SU-DHL-6 (cell line): ENCODE results near the gene SLCO2B1.

Experiments used
- H2AFZ ChIP-seq: fragments of 200-600 bp; sonication (generic); 2 replicates; pipeline ENCODE4 v1.6.1; 2014; ENCODE audit warnings: low read depth, mild to moderate bottlenecking, moderate library complexity, mixed read lengths, antibody characterized with exemption, low read length; ENCODE audit not compliant: severe bottlenecking
- H3F3A ChIP-seq: fragments of 200-600 bp; shearing (Covaris generic); 2 replicates; pipeline ENCODE4 v1.6.0; 2016; ENCODE audit warnings: antibody characterized with exemption, mild to moderate bottlenecking; ENCODE audit not compliant: insufficient read depth
- H3K27ac ChIP-seq: fragments of 200-600 bp; sonication (generic); 2 replicates; pipeline ENCODE4 v1.5.1; 2016; ENCODE audit warnings: low read depth, mild to moderate bottlenecking, low read length, moderate library complexity, mixed read lengths
- H3K27me3 ChIP-seq: fragments of 200-600 bp; sonication (generic), shearing (Covaris generic); 2 replicates; pipeline ENCODE4 v1.6.0; 2014; ENCODE audit warnings: mild to moderate bottlenecking, low read length
- H3K36me3 ChIP-seq: fragments of 200-600 bp; sonication (generic); 2 replicates; pipeline ENCODE4 v1.6.1; 2014; ENCODE audit warnings: mild to moderate bottlenecking, low read length, mixed read lengths
- H3K4me2 ChIP-seq: fragments of 300-600, 200-600 bp; shearing (Covaris generic), sonication (generic); 2 replicates; pipeline ENCODE4 v1.6.0; 2014; ENCODE audit warnings: low read length, low read depth, mild to moderate bottlenecking; ENCODE audit not compliant: poor library complexity, severe bottlenecking
- H3K4me3 ChIP-seq: fragments of 200-600 bp; sonication (generic); 2 replicates; pipeline ENCODE4 v1.5.1; 2014; ENCODE audit warnings: antibody characterized with exemption, low read length, mild to moderate bottlenecking, mixed read lengths; ENCODE audit not compliant: insufficient read depth, poor library complexity, severe bottlenecking
- H3K79me2 ChIP-seq: fragments of 200-600 bp; sonication (generic); 2 replicates; pipeline ENCODE4 v1.6.1; 2014; ENCODE audit warnings: mild to moderate bottlenecking, low read length, moderate library complexity; ENCODE audit not compliant: insufficient read depth
- H3K9ac ChIP-seq: fragments of 200-600 bp; sonication (generic); 2 replicates; pipeline ENCODE4 v1.7.0; 2014; ENCODE audit warnings: mild to moderate bottlenecking, low read length
- H3K9me2 ChIP-seq: fragments of 200-600 bp; sonication (generic); replicated peaks from 2 replicates; pipeline ENCODE4 v1.6.1; 2014; ENCODE audit warnings: low read length; ENCODE audit not compliant: insufficient read depth
- H3K9me3 ChIP-seq: fragments of 200-600 bp; sonication (generic); 2 replicates; pipeline ENCODE4 v1.6.1; 2014; ENCODE audit warnings: low read length, mixed read lengths; ENCODE audit not compliant: insufficient read depth
- H4K20me1 ChIP-seq: fragments of 200-600 bp; sonication (generic); 2 replicates; pipeline ENCODE4 v1.6.1; 2014; ENCODE audit warnings: low read depth, mild to moderate bottlenecking, antibody characterized with exemption, low read length, moderate library complexity, mixed read lengths
- EZH2phosphoT487 ChIP-seq: fragments of 200-600 bp; sonication (generic), shearing (Covaris generic); conservative IDR thresholded peaks from 2 replicates; pipeline ENCODE4 v1.6.1; 2018; ENCODE audit warnings: mild to moderate bottlenecking, antibody characterized with exemption, low read length, moderate library complexity, mixed read lengths
- TF ChIP-seq, protein P1 (sequence below): fragments of 200-600 bp; sonication (generic); IDR thresholded peaks from one replicate; pipeline ENCODE4 v1.5.1; 2017; ENCODE audit warnings: antibody characterized with exemption, mild to moderate bottlenecking, low read length, moderate library complexity; ENCODE audit not compliant: insufficient read depth, poor library complexity, severe bottlenecking

SLCO2B1 gene

DNA sequence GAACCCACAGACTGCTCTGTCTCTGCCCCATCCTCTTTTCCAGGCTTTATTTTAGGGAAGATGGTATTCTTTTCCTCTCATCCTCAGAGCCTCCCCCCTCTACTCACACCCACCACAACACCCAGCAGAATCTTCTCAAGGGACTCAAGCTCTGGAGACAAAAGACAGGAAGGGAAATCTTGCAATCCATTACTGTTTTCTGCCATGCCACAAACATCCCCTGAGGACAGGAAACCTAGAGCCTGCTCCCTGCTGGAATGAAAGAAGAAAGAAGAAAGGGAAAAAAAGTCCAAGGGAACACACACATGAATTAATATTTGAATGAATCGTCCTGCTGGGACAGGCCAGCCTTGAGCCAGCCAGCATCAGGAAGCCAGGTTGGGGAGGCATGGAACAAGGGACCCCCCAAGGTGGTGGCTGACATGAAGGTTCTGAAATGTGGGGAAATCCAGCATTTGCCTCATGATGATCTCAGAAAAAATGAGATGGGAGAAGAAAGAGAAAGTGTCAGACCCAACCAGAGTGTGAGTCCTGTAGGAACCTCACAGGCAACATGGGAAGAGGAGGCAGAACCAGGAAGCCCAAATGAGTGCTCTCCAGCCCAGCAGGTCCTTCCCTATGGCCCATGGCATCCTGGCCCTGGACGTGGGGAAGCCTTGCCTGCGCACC is 34.0 kb downstream of the SLCO2B1 start:
- TF ChIP-seq EZH2phosphoT487, result no peak
- TF ChIP-seq, protein P1, sequence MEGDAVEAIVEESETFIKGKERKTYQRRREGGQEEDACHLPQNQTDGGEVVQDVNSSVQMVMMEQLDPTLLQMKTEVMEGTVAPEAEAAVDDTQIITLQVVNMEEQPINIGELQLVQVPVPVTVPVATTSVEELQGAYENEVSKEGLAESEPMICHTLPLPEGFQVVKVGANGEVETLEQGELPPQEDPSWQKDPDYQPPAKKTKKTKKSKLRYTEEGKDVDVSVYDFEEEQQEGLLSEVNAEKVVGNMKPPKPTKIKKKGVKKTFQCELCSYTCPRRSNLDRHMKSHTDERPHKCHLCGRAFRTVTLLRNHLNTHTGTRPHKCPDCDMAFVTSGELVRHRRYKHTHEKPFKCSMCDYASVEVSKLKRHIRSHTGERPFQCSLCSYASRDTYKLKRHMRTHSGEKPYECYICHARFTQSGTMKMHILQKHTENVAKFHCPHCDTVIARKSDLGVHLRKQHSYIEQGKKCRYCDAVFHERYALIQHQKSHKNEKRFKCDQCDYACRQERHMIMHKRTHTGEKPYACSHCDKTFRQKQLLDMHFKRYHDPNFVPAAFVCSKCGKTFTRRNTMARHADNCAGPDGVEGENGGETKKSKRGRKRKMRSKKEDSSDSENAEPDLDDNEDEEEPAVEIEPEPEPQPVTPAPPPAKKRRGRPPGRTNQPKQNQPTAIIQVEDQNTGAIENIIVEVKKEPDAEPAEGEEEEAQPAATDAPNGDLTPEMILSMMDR, result no peak
- H3K4me3 ChIP-seq, result no peak overlapping the region

DNA sequence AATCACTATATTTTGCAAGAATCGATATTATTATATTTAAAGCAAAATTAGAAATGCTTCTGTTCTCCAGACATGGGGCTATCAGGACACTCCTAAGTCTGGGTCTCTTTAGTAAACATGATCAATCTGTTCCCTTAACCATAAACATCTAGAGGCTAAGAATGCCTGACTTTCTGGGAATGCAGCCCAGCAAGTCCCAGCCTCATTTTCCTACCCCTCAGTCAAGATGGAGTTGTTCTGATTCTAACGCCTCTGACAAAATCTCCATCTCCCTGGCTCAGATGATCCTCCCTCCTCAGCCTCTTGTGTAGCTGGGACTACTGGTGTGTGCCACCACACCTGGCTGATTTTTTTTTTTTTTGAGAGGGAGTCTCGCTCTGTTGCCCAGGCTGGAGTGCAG is 35.0 kb downstream of the SLCO2B1 start:
- no peak overlapping the region for H3K27ac ChIP-seq
- H3K36me3 ChIP-seq, result no peaks in the 10 kb centered on the region
- no peaks in the 10 kb centered on the region for H3K9me3 ChIP-seq
- H3K4me2 ChIP-seq, result no peak overlapping the region
- TF ChIP-seq, protein P1, result no peak
- no peak for TF ChIP-seq EZH2phosphoT487
- H3K27me3 ChIP-seq, result no peaks in the 10 kb centered on the region
- H2AFZ ChIP-seq, result no peak overlapping the region
- H3K9me2 ChIP-seq, result no peaks in the 10 kb centered on the region
- H3K9ac ChIP-seq, result no peak overlapping the region
- no peaks in the 10 kb centered on the region for H3F3A ChIP-seq
- no peaks in the 10 kb centered on the region for H4K20me1 ChIP-seq
- H3K79me2 ChIP-seq, result no peaks in the 10 kb centered on the region
- H3K4me3 ChIP-seq, result no peak overlapping the region

More for the DNA sequence above, 34.0 kb downstream of the SLCO2B1 start:
- H3F3A ChIP-seq, result no peaks in the 10 kb centered on the region
- no peak overlapping the region for H3K4me2 ChIP-seq
- H3K9ac ChIP-seq, result no peak overlapping the region
- no peaks in the 10 kb centered on the region for H3K79me2 ChIP-seq
- H3K27ac ChIP-seq, result no peak overlapping the region
- H2AFZ ChIP-seq, result no peak overlapping the region
- H3K9me2 ChIP-seq, result no peaks in the 10 kb centered on the region
- H3K27me3 ChIP-seq, result no peaks in the 10 kb centered on the region
- H4K20me1 ChIP-seq, result no peaks in the 10 kb centered on the region
- no peaks in the 10 kb centered on the region for H3K9me3 ChIP-seq
- no peaks in the 10 kb centered on the region for H3K36me3 ChIP-seq

DNA sequence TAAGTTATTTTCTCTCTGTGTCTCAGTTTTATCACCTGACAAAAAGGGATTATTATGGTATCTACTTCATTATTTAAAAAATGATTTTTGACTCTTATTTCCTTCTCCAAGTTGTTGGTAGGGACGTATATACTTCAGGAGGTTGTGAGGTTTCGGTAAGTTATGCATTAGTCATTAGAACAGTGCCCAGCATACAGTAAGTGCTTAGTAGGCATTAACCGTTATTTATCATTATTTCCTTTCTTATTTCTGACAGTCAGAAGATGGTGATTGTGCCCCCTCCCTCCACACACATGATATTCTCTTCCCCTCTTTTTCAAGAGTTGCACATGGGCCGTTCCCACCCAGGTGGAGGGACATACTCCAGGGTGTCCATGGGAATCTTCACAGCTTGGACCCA is 36.1 kb downstream of the SLCO2B1 start:
- TF ChIP-seq, protein P1, result no peak
- no peak for TF ChIP-seq EZH2phosphoT487
- Histone ChIP-seq H3K36me3 (no peaks in the 10 kb centered on the region), H2AFZ (no peak overlapping the region), H3K4me2 (no peak overlapping the region), H3K79me2 (no peaks in the 10 kb centered on the region), H3F3A (no peaks in the 10 kb centered on the region), H3K27ac (no peak overlapping the region), H3K9ac (no peak overlapping the region), H4K20me1 (no peaks in the 10 kb centered on the region), H3K9me2 (no peaks in the 10 kb centered on the region), H3K4me3 (no peak overlapping the region), H3K27me3 (no peaks in the 10 kb centered on the region), H3K9me3 (no peaks in the 10 kb centered on the region)
